NCI-H2029 treated with DMSO at 0.1 percent for 48 hours (cell line): ENCODE results near the gene CCL13.

Source experiments
- DNase-seq: peaks from one replicate; lab custom pipeline; 2025; lab: John Stamatoyannopoulos, UW

The CCL13 gene

DNA sequence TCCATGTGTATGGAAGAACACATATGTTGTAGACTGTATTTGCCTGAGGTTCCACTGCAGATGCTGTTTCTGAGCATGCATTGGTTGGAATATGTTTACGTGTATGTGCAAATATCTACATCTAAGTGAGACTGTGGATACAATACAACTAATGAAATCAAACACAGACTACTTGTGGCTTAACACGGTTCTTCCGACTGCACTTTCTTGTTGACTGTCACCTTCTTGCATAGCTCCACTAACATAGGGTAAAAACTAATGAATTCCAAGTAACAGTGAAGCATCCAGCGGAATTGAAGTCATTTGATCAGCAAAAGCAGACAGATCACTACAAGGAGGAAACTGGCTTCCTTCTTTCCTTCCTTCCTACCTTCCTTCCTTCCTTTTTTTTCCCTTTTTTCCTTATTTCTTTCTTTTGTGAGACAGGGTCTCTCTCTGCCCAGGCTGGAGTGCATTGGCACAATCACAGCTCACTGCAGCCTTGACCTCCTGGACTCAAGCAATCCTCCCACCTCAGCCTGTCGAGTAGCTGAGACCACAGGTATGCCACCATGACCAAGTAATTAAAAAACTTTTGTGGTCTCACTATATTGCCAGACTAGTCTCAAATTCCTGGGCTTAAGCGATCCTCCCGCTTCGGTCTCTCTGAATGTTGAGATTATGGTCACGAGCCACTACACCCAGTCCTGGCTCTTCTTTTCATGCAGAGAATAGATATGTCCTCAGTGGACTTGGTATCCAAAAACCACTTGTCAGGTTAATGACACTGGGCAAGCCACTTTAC, 28.7 kb downstream of the CCL13 start:
- DNase-seq, result no peak

DNA sequence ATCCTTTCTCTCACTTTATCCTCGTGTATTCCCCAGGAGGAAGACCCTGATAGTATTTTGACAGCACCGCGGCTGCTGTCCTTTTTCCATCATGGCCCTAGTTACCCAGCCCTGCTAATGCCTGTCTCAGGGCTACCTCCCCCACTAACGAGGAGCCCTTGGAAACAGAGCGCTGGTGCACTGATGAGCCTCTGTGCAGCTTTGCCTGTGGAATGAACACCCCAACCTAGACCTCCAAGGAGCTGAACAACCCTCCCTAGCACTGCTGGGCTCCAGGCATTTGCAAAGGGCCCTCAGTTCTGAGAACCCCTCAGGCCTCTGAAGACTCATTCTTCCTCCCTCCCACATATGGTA, 30.0 kb downstream of the CCL13 start:
- DNase-seq, result no peak

DNA sequence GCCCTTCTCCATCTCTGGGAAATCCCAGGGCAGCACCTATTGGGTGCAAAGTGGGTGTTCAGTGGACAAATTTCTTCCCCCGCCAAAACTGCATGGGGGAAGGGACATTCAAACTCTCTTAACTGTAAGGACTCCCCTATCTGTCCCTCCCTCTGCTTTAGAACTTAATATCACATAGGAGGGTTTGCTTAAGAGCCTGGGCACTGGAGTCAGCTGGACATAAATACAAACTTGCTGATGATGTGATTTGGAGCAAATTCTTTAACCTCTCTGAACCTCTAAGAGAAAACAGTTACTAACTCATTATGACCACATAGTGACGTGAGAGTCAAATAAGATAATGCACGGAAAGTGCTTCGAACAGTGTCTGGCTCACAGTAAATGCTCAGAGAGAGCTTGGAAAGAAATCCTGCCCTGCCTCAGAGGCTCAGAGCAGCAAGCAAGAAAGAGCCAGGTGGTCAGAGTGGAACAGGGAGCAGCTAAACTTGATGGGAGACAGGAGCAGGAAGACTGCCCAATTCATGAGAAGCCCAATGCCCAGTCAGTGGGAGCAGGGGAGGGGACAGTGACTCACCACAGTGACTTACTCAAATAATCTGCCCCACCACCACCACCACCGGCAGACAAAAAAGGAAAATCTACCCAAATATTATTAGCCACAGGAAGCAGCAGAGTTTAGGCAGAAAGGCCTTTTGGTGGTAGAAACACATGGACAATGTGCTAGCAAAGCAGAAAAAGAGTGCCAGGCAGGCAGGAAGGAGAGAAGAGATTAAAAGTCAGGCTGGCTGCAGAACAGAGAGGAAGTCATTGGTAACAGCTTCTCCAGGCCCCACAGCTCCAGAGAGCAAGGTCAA, 30.6 kb downstream of the CCL13 start:
- no peak for DNase-seq

DNA sequence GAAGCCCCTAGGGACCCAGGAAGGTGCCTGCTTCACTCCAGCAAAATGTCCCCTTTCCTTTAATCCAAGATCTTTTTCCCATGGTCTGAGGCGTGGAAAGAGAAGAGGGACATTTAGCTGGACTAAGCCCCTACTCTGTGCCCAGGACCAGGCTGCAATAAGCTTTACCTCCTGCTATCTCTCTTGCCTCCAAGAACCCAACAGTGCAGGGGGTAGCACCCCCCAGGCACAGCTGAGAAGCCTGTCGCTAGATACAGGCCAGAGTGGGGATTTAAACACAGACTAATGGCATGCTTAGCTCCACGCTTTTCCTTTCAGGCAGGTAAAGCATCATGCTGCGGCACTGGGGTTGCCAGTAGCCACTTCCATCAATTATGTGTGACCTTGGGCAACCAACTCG, 31.3 kb downstream of the CCL13 start:
- no peak for DNase-seq

DNA sequence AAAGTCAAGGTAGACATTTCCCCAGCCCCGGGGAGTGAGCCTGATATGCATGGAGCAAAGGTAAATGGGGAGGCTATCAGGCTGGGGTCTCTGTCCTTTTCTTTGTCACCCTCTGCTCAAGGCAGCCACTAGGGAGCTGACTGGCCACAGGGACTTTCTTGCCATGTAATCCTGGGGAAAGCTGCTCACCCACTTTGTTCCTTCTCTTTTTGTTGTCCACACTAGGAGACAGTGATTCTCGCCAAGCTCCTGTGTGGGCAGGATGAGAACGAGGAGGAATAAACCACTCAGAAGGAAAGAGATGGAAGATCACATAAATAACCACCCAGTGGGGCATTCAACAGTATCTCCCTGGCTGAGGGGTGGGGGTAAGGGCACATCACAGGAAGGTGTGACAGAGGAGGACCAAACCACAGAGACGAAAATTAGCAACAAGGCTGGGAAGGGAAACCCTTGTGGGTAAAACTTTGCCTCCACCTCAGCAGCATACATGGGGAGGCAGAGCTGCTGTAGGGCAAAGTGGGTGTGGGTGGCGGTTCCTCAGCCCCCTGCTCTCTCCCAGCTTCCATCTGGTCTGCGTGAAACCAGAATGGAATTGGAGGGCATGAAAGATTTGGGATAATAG, 33.0 kb downstream of the CCL13 start:
- DNase-seq, result no peak

DNA sequence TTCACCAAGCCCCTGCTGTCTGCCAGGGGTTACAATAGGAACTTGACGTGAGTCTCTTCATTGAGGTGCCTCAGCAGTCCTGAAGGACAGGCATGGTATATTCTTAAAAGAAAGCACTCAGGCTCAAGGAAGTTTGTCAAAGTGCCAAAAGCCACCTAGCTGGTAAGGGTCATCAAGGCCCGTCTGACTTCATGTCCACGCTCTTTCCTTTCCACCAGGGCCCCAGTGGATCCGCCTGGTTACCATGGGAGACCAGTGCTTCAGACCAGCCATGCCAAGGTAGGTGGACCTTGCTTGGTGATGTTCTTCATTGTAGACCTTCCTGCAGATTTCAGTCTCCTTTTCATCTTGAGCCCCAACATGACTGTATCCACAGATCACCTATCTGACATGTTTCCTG, 34.4 kb downstream of the CCL13 start:
- no peak for DNase-seq

DNA sequence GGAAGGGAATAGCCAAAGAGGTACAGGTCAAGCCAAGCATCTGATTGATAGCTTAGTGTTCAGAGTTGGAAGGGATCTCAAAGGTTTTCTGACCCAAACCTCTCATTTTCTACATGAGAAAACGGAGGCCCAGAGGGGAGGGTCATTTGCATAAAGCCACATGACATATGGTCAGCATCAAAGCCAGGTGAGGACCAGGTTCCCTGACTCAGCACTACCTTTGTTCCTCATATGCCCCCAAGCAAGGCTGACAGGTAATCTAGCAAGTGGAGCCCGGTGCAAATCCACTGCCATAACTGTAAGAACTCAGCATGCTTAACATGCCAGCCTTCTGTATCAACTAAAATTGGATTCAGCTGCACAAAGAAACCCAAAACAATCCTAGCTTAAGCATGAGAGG, 35.0 kb downstream of the CCL13 start:
- no peak for DNase-seq

DNA sequence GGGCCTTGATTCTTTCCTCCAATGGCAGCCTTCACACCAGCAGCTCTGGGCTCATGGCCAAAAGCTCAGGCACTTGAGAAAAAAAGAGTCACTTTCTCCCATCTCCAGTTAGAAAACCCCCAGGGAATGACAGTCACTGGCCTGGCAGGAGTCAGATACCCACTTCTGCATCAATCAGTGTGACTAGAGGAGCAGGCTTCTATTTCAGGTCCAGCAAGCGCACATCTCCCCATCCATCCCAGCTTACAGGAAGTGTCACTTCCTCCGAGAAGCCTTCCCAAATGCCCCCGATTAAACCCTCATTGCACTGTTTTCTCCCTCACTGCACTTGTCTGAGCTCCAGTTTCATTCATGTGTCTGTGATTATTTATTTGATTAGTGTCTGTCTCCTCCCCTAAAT, 37.1 kb downstream of the CCL13 start:
- peak; percentile 46 for DNase-seq

DNA sequence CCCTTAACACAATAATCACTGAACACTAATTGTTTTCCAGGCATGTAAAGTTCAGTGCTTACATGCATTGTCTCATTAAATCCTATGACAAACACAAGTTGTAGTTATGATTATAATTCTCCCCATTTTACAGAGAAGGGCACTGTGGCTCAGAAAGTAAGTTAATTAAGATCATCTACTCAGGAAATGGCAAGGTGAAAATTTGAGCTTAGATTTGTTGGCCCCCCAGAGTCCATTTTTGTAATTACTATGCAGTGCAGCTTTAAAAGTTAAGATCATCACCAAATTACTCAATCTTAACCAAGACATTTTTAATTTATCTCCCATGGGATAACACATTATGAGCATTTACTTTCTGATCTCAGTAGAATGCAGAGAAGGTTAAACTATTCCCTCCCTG, 41.0 kb downstream of the CCL13 start:
- DNase-seq, result no peak

DNA sequence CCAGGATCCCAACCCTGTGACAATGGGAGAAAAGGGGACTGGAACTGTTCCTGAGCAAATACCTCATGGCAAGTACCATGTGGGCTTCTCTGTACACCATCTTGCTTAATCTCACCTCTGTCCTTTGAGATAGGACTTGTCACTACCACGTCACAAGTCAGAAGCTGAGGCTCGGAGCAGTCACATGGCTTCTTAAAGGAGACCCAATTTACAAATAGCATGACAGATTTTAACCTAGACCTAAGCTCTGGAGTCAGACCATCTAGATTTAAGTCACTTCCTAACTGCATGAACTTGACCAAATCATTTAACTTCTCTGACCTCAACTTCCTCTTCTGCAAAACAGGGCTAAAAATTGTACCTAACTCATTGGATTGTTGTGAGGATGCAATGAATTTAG, 42.7 kb downstream of the CCL13 start:
- DNase-seq, result no peak

DNA sequence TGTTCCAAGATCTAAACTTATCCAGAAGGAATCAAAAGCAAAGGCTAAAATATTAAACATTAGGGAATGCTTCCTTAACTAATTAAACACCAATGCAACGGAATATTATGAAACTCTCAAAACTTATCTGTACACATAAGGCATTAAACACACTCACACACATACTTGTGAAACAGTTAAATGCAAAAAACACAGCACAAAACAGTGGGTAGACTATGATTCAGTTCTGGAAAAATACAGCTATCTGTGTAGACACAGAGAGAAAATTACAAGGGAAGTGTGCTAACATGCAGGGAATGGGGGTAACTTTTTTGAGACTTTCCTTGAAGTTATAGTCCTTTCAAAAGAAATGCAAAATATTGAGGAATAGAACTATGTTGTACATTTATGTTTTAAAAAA, 43.4 kb downstream of the CCL13 start:
- no peak for DNase-seq

DNA sequence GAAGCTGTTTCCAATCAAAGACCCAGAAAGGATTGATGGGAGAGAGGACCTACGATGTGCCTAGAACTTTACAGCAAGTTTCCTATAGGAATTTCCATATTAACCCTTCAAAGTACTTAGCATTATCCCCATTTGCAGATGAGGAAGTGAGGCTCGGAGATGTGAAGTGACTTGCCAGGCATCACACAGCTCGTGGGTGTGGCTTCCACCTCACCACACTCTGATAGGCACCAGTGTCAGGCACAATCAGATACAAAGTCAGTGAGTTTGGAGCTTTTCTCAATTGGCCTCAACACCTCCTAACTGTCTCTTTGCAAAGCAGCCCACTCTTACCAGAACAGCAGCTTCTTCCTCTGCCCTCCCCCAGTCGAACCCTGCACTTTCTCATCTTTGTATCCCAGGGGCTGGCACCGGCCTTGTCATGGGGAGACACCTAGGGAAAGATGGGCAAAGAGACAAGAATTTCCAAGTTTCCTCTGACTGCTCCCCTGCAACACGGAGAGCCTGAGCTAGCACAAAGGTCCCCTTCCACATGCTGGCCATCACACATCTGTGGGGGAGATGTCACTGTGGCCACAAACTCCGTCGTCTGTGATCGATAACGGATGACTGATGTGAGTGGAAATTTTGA, 44.1 kb downstream of the CCL13 start:
- no peak for DNase-seq

DNA sequence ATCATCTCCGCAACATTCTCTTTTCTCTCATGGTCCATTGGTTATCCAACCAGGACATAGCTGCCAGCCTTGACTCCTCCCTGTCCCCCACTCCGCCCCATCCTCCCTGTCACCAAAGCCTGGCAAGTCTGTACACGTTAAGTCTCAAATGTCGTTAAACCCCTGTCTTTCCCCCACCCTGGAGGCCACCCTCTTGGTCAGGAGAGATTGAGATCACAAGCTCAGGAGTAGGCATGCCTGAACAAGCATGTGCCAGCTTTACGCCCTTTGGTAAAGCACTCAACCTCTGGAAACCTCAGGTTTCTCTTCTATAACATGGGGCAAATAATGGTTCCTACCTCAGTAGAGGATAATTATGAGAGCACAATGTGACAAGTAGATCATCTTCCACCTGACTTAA, 44.9 kb downstream of the CCL13 start:
- DNase-seq, result no peak

DNA sequence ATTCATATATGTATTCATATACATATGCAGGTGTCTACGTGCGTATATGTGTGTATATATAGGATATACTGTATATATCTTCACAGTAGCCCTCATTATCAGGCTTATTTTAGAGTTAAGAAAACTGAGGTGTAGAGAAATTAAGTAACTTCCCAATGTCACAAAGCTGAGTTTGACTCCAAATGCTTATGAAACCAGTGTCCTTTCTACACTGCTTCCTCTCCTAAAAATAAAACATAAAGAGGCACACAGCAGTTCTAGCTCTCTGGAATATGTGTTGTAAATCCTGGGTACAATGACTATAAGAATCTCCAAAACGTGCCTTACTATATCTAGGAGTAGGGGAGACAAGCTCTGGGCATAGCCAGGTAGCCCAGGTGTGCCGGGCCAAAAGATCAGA, 46.7 kb downstream of the CCL13 start:
- no peak for DNase-seq

DNA sequence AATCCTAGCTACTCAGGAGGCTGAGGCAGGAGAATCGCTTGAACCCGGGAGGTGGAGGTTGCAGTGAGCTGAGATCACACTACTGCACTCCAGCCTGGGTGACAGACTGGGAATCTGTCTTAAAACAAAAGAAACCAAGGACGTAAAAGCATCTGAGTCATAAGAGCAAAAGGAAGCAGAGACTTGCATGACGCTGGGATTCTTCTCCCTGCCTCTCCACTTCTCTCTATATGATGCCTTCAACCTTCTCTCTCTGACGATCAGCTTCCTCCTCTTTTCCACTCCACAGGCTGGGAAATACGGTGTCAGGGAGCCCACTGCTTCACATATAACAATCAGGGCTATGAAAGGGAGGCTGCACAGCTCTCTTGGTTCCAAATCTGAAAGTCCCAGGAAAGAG, 49.9 kb downstream of the CCL13 start:
- DNase-seq, result no peak
